GM21526 (cell line): ENCODE results near the gene ATP2B1.
A peak's percentile ranks its signal among the peaks of the same experiment; 100 is the strongest.

ENCODE experiments used
- ATAC-seq: cut with Tn5 transposase; IDR thresholded peaks from one replicate; pipeline ENCODE4 v1.9.1; 2021; ENCODE audit warnings: moderate library complexity; ENCODE audit not compliant: unreplicated experiment, low FRiP score

ATP2B1 gene

DNA sequence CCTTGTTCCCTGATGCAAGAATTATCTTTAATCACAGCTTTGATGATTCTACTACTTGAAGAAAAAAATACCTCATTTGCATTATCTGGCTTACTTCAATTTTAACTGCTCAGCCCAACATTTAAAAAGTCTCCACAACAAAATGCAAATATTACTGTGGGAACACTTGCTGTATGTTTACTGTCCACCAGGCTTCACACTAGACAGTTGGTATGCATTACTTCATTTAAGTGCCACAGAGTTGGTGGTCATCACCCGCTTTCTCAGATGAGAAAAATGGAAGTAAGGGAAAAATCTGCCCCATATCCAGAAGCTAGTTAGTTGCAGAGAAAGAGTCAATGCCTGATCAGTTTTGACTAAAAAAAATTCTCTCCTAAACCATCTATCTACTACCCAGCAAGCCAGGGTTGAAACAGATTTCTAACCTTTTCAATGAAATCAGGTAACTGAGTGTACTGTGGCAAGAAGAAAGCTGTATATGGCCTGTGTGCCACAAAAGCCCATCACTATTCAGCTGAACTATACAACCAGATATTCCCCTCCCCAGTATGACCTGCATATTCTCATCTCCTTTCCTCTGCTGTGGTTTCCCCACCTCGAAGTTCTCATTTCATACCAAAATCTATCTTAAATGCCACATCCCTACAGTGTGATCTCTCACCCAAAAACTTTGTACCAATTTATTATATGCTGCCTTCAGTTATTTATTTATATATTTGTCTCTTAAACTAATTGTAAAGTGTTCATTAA lies 90.3 kb downstream of the ATP2B1 start:
- no peak for ATAC-seq

DNA sequence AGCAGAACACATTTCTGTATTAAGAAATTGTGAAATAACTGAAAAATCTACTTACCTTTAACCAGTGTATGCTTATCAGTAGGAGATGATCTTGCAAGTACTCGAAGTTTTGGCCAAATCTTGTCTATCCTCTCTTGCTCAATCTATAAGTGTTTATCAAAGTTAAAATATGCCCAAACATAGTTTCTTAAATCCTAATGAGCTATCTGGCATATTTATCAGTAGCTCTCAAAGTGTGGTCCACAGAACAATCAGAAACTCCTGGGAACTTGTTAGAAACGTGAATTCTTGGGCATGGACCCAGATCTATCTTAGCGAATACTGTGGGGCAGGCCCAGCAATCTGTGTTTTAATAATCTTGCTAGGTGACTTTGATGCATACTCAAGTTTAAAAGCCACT lies 98.3 kb downstream of the ATP2B1 start:
- no peak for ATAC-seq

DNA sequence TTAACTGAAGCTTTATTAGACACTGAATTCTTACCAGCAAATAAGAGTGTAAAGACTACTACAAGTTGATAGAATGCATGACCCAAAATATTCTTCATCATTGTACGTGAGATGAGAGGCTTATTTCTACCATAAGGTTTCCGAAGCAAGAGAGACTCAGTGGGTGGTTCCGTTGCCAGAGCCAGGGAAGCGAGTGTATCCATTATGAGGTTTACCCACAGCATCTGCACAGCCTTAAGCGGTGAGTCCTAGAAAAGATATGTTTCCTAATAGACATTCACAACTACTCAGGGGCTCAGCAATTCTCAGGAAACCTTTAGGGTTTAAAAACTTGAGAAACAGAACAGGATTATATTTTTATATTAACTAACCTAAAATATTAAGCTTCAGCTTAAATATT lies 105.0 kb downstream of the ATP2B1 start:
- no peak for ATAC-seq

DNA sequence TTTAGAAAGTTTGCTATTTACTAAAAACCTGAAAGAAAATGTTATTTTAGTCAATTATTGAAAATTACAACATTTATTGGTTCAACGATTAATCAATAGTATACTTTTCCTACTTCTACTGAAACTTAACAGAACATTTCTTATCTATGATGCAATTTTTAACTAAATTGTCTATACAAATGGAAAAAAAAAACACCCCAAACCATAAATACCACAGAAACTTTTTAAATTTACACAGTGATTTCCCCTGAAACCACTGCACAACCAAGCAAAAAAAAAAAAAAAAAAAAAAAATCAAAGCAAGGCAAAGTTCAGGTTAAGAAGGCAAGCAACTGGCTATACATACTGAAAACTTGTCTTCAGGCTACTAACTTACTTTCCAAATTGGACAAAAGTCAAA lies 110.9 kb downstream of the ATP2B1 start:
- peak; percentile 59 for ATAC-seq

DNA sequence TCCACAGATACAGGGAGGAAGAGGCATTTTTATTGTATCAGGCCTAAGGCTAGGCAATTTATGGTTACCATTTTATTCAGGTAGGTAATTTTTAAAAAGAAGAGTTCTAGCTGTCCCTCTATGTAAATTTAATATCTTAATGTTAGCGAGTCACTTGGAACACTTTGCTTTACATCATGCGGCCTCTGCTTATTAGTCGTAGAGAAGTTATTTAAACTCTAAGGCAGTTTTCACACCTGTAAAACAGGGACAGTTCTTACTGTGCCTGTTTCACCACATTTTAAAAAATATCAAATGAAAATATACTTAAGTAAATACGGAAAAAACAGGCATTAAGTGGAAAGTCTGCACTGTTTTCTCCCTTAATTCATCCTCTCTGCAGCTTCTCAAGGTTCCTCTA lies 111.4 kb downstream of the ATP2B1 start:
- ATAC-seq: no peak

DNA sequence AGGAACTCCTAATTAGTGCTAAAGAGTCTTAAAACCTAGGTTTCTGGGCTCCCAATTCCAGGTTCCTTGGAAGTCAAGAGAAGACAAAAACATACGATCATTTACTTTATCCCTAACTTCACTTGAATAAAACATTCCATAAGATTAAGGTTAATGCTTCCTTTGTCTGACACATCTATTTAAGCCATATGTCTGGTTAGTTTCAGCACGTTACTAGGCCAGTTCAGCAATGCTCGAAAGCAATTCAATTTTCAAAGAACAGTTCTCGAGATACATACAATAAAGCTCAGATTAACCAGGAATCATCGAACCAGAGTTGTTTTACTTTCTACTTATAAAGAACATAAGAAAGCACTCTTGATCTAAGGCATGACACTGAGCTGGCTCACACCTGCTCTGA lies 114.8 kb downstream of the ATP2B1 start:
- no peak for ATAC-seq

DNA sequence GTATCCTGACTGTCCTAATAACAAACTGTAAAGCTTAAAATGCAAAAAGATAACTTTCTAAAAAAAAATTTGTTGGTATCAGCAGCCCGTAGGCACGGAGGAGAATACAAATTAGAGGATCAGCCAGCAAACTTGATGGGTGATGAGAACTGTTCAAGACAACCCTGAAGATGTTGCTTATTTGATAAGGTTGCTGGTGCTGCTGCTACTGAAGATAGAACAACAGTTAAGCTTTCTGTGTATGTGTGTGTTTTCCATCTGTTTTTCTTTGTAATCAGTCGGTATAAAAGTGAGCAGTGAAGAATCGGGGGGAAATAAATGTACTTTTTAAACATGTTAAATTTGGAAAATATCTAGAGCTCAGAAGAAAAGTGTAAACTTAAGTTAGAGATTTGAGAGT lies 115.4 kb downstream of the ATP2B1 start:
- no peak for ATAC-seq

DNA sequence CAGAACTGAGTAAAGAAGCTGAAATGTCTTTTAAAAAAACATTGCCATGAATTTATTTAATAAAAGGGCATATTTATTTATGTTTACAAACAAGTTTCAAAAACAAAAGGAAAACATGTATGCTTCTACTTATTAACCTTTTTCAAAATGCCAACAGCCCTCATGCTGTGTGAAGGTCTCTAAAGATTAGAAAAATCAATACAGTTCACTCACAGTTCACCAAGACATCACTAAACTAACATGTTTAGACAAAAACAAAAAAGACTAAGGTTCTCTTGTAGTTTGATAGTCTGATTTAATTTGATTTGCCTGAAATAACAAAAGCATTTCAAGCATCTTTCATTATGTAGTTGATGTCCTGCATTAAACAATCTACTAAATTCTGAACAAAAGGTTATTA lies 118.9 kb downstream of the ATP2B1 start:
- ATAC-seq: no peak

DNA sequence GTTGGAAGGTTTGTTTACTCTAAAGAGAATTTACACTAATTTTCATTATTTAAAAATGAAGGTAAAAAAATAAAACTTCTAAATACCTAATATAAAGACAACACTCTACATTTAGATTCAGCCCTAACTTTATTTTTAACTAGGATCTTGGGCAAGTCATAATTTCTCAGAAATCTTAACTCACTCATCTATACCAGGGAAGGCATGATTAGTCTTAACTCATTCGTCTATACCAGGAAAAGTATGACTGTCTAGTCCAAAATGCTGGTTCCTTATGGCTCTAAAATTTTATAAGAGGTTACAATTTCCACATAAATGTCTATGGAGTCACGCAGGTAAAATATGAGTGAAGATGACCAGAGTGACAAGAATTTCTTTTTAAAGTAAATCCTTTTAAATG lies 130.1 kb downstream of the ATP2B1 start:
- no peak for ATAC-seq

DNA sequence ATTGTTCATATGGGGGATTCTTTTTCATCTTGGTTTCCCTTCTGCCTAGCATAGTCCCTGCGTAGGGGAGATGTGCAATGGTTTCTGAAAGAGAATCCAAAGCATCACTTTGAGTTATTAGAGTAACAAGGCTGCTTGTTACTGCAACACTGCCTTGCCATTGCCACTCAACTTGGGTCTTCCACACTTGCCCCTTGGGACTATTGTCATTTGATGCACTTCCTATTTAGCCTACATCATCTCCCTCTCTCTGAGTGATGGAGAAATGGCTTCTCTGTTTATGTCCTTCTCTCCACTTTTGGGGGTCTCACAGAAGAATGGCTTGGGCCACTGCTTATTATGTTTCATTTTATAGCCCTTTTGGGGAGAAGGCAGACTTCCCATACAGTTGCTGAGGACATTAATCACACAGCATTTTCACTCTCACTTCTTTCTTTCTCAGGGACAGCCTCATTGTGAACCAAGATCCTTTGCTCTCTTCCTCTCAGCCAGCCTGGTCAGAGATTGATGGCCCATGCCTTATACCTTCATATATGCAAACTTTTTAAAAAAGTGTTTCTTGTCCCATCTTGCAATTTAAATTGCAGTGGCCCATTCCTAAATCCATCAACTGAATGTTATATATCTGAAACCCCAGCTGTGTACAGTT lies 131.9 kb downstream of the ATP2B1 start:
- no peak for ATAC-seq

DNA sequence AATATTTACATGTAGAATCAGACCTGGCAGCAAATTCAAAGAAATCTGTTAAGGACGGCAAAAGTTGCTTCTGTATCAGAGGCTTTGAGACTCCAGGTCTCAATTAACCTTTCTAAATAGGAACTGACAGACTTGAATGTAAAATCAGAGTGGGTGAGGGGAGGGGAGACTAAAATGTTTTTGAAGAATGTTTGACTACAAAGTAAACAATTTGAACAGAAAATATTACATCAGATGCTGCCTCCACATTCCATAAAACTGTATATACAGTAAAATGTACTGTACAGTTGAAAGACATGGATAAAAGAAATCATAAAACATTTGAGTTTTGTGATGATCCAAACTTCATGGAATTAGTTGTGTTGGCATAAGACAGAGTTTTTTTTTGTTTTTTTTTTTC lies 133.3 kb downstream of the ATP2B1 start:
- no peak for ATAC-seq

DNA sequence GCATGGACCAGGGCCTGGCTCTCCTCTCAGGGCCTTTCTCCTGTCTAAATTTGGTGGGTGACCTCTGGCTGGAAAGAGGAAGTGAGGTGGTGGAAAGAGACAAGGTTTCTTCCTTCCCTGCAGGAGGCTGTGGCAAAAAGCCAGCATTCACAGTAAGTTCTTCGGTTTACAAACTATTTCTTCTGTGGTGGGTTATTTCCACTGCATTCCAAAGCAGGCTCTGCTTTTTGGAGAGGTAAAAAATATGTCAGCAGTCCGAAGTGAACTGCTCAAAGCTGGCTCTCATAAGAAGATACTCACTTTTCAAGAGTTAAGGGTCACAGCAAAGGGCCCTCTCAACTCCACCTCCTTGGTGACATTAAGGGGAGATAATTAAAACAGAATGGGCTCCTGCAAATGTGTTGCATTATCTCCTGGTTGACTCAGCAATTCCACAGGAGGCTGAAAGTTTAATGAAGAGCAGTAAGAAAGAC lies 133.9 kb downstream of the ATP2B1 start:
- ATAC-seq: no peak

DNA sequence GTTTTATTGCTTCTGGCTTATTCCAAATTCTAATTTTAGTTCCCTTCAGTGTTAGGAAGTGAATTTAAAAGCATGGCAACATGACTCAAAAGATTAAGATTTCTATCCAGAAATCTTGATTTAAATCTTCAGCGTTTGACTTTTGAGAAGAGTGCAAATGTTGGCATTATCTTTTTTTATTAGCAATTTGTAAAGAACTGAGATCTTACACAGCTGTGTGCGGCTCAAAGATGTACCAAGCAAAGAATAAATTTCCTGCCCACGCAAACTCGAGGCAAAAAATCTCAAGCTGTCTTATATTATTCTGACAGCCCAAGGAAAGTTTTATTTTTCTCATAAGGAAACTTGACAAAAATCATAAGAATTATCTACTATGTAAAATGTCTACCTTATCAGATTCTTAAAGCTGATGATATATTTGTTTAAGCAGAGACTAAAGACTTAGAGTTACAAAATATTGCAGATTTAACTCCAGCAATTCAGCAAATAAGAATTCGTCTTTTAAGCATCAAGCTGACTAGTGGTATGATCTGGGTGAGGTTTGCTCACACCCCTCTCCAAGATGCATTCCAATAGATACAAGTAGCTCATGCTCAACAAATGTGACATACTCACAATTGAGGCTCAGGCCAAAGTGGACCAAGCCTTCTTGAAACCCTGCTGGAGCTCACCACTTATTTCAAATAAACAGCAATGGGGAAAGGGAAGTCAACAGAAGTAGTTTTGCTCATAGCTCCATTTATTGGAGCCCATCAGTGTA lies 135.4 kb downstream of the ATP2B1 start:
- no peak for ATAC-seq

DNA sequence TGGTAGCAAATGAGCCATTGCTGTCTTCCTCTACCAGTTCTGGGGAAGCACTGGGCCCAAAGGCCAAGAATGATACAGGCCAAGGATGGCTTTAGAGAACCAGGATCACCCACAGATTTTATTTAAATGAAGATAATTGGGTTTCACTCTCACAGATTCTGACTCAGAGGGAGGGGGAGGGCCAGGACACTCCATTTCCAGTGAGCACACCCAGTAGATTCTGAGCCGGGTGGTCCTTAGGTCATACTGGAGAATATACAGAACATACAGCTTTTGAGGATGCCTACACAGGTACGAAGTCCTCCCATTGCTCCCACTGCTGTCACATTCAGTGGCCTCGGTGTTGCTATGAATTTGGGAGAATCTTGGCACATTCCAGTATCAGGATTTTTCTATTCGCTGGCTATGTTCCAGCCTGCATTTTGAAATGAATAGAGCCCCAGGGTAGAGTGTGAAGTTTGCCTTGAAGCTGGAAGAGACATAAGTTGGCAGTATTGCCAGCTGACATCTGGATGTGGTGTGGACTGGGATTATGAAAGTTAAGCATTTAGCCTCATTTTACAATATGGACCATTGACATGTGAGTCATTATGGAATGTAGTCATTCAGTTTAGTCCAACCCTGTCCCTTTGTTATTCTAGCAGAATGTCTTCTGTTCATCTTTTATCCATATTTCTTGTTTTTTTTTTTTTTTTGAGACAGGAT lies 137.0 kb downstream of the ATP2B1 start:
- ATAC-seq: no peak

DNA sequence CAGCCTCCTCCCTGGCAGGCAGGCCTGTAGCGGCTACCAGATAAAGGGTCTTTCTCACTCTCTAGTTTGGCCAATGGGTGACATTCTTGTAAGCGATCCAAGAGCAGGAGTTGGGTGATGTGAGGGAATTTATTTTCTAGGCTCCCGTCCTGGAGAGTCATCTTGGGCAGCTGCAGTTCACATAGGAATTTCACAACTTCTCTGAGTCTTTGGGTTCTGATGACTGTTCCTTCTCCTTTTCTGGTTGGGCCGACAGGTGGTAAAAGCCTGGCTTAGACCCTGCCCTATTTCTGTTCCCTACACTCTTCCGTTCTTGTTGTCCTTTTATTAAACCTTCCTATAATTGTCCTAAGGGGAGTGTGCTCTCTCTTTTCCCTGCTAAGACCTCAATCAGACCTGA lies 140.2 kb downstream of the ATP2B1 start:
- no peak for ATAC-seq

DNA sequence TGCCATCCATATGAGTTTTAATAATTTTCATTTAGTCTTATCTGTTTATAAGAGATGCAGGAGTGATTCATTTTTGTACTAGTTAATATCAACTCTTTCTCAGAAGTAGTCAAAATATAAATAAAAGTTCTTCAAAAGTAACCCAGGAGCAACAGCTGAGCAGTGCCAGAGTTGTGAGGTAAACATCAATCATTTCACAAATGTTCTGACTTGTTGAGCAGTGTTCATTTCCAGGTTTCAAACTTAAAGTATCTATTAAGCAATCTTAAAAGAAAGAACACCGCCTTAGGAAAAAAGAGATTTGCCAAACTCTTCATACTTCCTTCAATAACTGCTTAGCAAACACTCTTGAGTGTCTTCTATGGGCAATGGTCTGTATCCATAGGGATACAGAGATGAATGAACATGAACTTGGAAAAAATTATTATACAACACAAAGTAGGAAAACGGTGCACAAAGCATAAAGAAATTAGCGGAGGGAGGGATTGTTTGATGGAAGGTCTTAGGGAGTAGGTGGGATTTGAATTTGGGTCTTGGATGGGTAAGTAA lies 140.9 kb downstream of the ATP2B1 start:
- ATAC-seq: no peak

DNA sequence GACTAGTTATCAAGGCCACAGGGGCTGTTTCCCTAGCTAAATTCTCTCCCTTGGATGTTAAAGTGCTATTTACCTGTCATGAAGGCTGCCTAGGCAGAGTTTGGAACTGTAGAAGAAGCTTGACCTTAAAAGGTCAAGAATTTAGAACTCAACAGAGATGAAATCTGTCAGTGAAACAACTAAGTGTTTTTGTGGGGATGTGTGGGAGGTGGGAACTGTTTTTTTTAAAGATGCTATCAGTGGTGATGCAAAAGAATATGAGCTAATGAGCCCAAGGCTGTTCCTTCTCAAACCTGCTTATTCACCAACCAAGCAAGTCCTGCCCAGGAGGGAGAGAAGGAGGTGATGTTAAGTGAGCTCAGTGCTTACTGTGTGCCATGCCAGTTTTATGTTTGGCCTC lies 142.0 kb downstream of the ATP2B1 start:
- ATAC-seq: no peak

DNA sequence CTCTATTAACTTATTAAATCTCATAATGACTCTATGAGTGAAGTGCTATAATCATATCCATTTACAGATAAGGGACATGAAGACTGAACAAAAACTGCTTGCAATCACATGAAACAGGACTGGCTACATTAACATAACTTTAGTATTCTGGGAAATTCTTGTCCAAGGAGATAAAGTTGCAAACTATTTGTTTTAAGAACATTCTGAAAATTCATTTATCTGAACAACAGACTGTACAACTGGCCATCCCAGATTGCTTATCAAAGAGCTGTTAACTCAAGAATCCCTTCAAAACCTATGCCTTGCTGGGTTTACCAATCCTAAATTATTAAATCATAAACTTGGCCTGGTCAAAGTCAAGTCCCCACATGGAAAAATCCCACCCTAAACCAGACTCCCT lies 143.6 kb downstream of the ATP2B1 start:
- ATAC-seq: no peak

DNA sequence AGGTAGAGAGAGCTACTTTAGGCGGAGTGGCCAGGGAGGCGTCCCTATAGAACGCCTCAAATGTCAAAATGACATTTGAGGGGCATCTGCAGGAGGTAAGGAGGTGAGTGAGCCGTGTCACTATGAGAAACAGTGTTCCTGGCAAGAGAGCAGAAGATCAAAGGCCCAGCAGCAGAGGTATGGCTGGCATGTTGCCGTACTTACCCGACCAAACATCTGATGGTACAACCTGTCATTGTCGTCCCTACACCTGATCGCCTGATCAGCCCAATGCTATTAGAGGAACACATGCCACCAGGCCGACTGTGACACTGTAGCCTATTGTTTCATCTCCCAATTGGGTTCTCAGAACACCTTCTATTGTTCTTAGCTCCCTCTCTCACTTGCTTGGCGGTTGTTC lies 148.9 kb downstream of the ATP2B1 start:
- ATAC-seq: no peak

DNA sequence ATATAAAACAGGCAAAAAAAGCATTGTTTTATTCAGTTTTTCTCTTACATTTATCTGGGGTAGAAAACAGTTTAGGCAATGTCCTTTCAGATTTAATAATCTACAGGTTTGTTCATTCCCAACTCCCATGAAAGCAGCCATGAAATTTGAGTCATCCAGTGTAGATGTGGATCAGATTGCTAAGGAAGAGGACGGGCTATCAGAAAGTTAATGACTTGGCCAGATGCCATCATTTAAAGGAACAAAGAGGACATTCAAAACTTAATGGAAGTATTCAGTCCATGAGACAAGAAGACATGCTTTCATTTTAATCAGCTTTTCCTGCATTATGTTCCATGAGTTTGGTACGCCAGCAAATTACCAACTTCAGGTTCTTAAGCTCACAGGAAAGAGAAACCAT lies 151.7 kb downstream of the ATP2B1 start:
- ATAC-seq: no peak

DNA sequence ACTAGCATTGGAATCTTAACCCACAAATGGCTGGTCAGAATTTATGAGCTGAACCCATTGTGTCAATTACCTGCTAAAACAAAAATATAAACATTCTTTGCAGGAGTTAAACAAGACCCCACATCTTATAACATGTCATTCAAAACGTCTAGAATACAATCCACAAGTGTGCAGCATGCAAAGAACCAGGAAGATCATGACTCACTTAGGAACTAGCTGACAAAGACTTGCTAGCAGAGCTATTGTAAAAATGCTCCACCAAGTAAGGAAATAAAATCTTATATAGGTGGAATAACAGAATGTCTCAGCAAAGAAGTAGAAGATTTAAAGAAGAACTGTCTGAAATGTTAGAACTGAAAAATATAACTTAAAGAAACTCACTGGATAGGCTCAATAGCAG lies 156.3 kb downstream of the ATP2B1 start:
- no peak for ATAC-seq
